Parathyroid adenoma (tissue), 2 donors: ENCODE data around the gene FSIP1.

Source experiments
- H2AFZ ChIP-seq: fragments of 300-600 bp; sonication (generic); one replicate; pipeline ENCODE4 v1.7.0; 2017; ENCODE audit warnings: antibody characterized with exemption, mild to moderate bottlenecking
- H3K27ac ChIP-seq: fragments of 300-600 bp; sonication (generic); one replicate; pipeline ENCODE4 v1.7.0; 2017
- H3K27me3 ChIP-seq: fragments of 300-600 bp; sonication (generic); one replicate; pipeline ENCODE4 v1.7.0; 2017; ENCODE audit warnings: low read length; ENCODE audit not compliant: control insufficient read depth, insufficient read depth
- H3K36me3 ChIP-seq: fragments of 300-600 bp; sonication (generic); one replicate; pipeline ENCODE4 v1.7.0; 2017; ENCODE audit warnings: low read length; ENCODE audit not compliant: control insufficient read depth, insufficient read depth
- H3K4me1 ChIP-seq: fragments of 300-600 bp; sonication (generic); one replicate; pipeline ENCODE4 v1.7.0; 2017; ENCODE audit warnings: control low read depth
- H3K4me2 ChIP-seq: fragments of 300-600 bp; sonication (generic); one replicate; pipeline ENCODE4 v1.7.0; 2017; ENCODE audit warnings: low read length
- H3K4me3 ChIP-seq: fragments of 300-600 bp; sonication (generic); one replicate; pipeline ENCODE4 v1.7.0; 2017; ENCODE audit warnings: low read depth, low read length
- H3K79me2 ChIP-seq: fragments of 300-600 bp; sonication (generic); one replicate; pipeline ENCODE4 v1.7.0; 2017; ENCODE audit warnings: control low read depth
- H3K9ac ChIP-seq: fragments of 300-600 bp; sonication (generic); one replicate; pipeline ENCODE4 v1.7.0; 2017; ENCODE audit warnings: mild to moderate bottlenecking
- H3K9me3 ChIP-seq: fragments of 300-600 bp; sonication (generic); one replicate; pipeline ENCODE4 v1.7.0; 2017; ENCODE audit warnings: low read length; ENCODE audit not compliant: control insufficient read depth
- CTCF ChIP-seq: fragments of 300-600 bp; sonication (generic); IDR thresholded peaks from one replicate; pipeline ENCODE4 v1.7.0; 2017; ENCODE audit warnings: antibody characterized with exemption, mild to moderate bottlenecking
- donor health status: primary hyperparathyroidism.

Gene FSIP1

GRCh38 chr15:39631357-39631756 lies 151.3 kb downstream of the FSIP1 start:
- no peaks in the 10 kb centered on the region for H3K4me1 ChIP-seq
- H3K36me3 ChIP-seq = no peaks in the 10 kb centered on the region
- H3K27me3 ChIP-seq = no peaks in the 10 kb centered on the region
- H3K9me3 ChIP-seq = no peaks in the 10 kb centered on the region
- H3K79me2 ChIP-seq = no peaks in the 10 kb centered on the region
- H3K27ac ChIP-seq = no peak overlapping the region
- no peak overlapping the region for H3K4me3 ChIP-seq
- H3K9ac ChIP-seq = no peak overlapping the region
- TF ChIP-seq CTCF = no peak
- no peak overlapping the region for H2AFZ ChIP-seq
- no peak overlapping the region for H3K4me2 ChIP-seq

- Histone ChIP-seq H3K4me2 (no peak overlapping the region), H3K79me2 (no peaks in the 10 kb centered on the region), H2AFZ (no peak overlapping the region), H3K9me3 (no peaks in the 10 kb centered on the region), H3K27me3 (no peaks in the 10 kb centered on the region), H3K4me3 (no peak overlapping the region), H3K27ac (no peak overlapping the region), H3K4me1 (no peaks in the 10 kb centered on the region), H3K36me3 (no peaks in the 10 kb centered on the region), H3K9ac (no peak overlapping the region)
- no peak for TF ChIP-seq CTCF
Measured at GRCh38 chr15:39629906-39630305, 152.7 kb downstream of the FSIP1 start.

- Histone ChIP-seq H3K4me3 (no peak overlapping the region), H3K9me3 (no peaks in the 10 kb centered on the region), H2AFZ (no peak overlapping the region), H3K27ac (no peak overlapping the region), H3K36me3 (no peaks in the 10 kb centered on the region), H3K9ac (no peak overlapping the region), H3K27me3 (no peaks in the 10 kb centered on the region), H3K4me2 (no peak overlapping the region), H3K4me1 (no peaks in the 10 kb centered on the region), H3K79me2 (no peaks in the 10 kb centered on the region)
- TF ChIP-seq CTCF = no peak
Measured at GRCh38 chr15:39629371-39629770, 153.3 kb downstream of the FSIP1 start.

GRCh38 chr15:39628546-39629257 lies 153.9 kb downstream of the FSIP1 start:
- no peaks in the 10 kb centered on the region for H3K4me1 ChIP-seq
- no peaks in the 10 kb centered on the region for H3K9me3 ChIP-seq
- no peak overlapping the region for H3K9ac ChIP-seq
- H3K27ac ChIP-seq = no peak overlapping the region
- TF ChIP-seq CTCF = no peak
- no peaks in the 10 kb centered on the region for H3K36me3 ChIP-seq
- no peak overlapping the region for H2AFZ ChIP-seq
- H3K27me3 ChIP-seq = no peaks in the 10 kb centered on the region
- no peaks in the 10 kb centered on the region for H3K79me2 ChIP-seq
- H3K4me2 ChIP-seq = no peak overlapping the region
- no peak overlapping the region for H3K4me3 ChIP-seq

- Histone ChIP-seq H3K4me2 (no peak overlapping the region), H3K27me3 (no peaks in the 10 kb centered on the region), H3K4me3 (no peak overlapping the region), H3K79me2 (no peaks in the 10 kb centered on the region), H3K36me3 (no peaks in the 10 kb centered on the region), H2AFZ (no peak overlapping the region), H3K9ac (no peak overlapping the region), H3K27ac (no peak overlapping the region), H3K4me1 (no peaks in the 10 kb centered on the region), H3K9me3 (no peaks in the 10 kb centered on the region)
- TF ChIP-seq CTCF = no peak
Measured at GRCh38 chr15:39628144-39628508, 154.5 kb downstream of the FSIP1 start.
